GM23248 (cell line): ENCODE results near the gene TSPAN8.

Experiments
- EZH2 ChIP-seq: fragments of 200-600 bp; sonication (generic); IDR thresholded peaks from 2 replicates; pipeline ENCODE4 v1.6.1; 2018; ENCODE audit warnings: antibody characterized with exemption, mild to moderate bottlenecking; ENCODE audit not compliant: insufficient read depth, poor library complexity, severe bottlenecking
- EZH2phosphoT487 ChIP-seq: fragments of 200-600 bp; sonication (generic); IDR thresholded peaks from 2 replicates; pipeline ENCODE4 v1.6.1; 2018; ENCODE audit warnings: antibody characterized with exemption, moderate library complexity, mild to moderate bottlenecking, low read depth; ENCODE audit not compliant: insufficient read depth

DNA sequence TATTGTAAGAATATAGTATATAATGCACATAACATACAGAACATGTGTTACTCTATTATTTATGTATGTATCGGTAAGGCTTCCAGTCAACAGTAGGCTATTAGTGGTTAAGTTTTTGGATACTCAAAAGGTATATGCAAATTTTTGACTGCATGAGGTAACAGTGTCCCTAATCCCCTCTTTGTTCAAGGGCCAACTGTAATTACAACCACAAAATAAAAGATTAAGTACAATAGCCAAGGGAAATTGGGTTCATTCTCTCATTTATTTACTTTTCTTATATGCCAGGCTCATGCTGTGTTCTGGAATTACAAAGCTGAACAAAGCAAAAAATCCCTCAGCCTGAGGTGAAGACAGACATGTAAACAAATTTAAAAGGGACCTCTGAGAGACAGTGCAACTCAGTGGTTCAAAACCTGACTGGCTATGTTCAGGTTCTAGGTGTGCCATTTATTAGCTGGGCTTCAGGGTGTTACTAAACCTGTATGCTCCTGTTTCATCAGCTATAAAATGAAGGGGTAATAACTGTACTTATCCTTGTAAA lies 43.4 kb upstream of the TSPAN8 start:
- TF ChIP-seq EZH2 (no peak), EZH2phosphoT487 (no peak)
